HepG2 (cell line): Measurements from ENCODE around the gene ZFAND2A. TPM values are rescaled to one million over a fixed set of nuclear protein-coding genes. Genes with fewer than 3 reads are reported as not detected.

Experiments used
- AKAP8 ChIP-seq: sonication (generic); formaldehyde crosslinking; IDR thresholded peaks from 2 replicates; pipeline ENCODE4 v1.5.1; 2020; ENCODE audit warnings: mild to moderate bottlenecking, missing genetic modification reagents
- CREBL2 ChIP-seq: sonication (generic); formaldehyde crosslinking; IDR thresholded peaks from 2 replicates; pipeline ENCODE4 v1.8.1; 2023; ENCODE audit warnings: missing genetic modification reagents, mild to moderate bottlenecking, borderline replicate concordance
- ELF3 ChIP-seq: IDR thresholded peaks from 2 replicates; pipeline ENCODE4 v1.6.1; 2016; ENCODE audit warnings: missing genetic modification reagents, missing compliant biosample characterization
- GPN1 ChIP-seq: sonication (generic); formaldehyde crosslinking; IDR thresholded peaks from 2 replicates; pipeline ENCODE4 v1.5.1; 2020; ENCODE audit warnings: missing genetic modification reagents, borderline replicate concordance
- KDM2A ChIP-seq: sonication (generic); formaldehyde crosslinking; IDR thresholded peaks from 2 replicates; pipeline ENCODE4 v1.4.0; 2020; ENCODE audit warnings: low read depth, missing genetic modification reagents, borderline replicate concordance
- MTA1 ChIP-seq: sonication (generic); formaldehyde crosslinking; IDR thresholded peaks from 2 replicates; pipeline ENCODE4 v1.4.0; 2020; ENCODE audit warnings: missing genetic modification reagents, mild to moderate bottlenecking, borderline replicate concordance
- PHF21A ChIP-seq: sonication (generic); formaldehyde crosslinking; IDR thresholded peaks from 2 replicates; pipeline ENCODE4 v1.5.0; 2020; ENCODE audit warnings: mild to moderate bottlenecking, missing genetic modification reagents
- RFX3 ChIP-seq: IDR thresholded peaks from 2 replicates; pipeline ENCODE4 v1.6.1; 2016; ENCODE audit warnings: missing biosample characterization, missing genetic modification reagents
- SALL1 ChIP-seq: sonication (generic); formaldehyde crosslinking; IDR thresholded peaks from 2 replicates; pipeline ENCODE4 v1.8.0; 2022; ENCODE audit warnings: mild to moderate bottlenecking, missing genetic modification reagents
- SMARCE1 ChIP-seq: fragments of 450-650 bp; IDR thresholded peaks from 2 replicates; pipeline ENCODE4 v1.6.1; 2017; ENCODE audit warnings: borderline replicate concordance
- TEAD3 ChIP-seq: optimal IDR thresholded peaks from 2 replicates; pipeline ENCODE3; 2016; ENCODE audit warnings: borderline replicate concordance
- ZBTB20 ChIP-seq: sonication (generic); formaldehyde crosslinking; IDR thresholded peaks from 2 replicates; pipeline ENCODE4 v1.8.1; 2023; ENCODE audit warnings: missing genetic modification reagents, low read depth, mild to moderate bottlenecking, borderline replicate concordance
- ZNF383 ChIP-seq: sonication (generic); formaldehyde crosslinking; IDR thresholded peaks from 2 replicates; pipeline ENCODE4 v1.4.0; 2020; ENCODE audit warnings: missing genetic modification reagents, mild to moderate bottlenecking, borderline replicate concordance
- ZNF678 ChIP-seq: sonication (generic); formaldehyde crosslinking; IDR thresholded peaks from 2 replicates; pipeline ENCODE4 v1.4.0; 2020; ENCODE audit warnings: mild to moderate bottlenecking, missing genetic modification reagents
- ZNF703 ChIP-seq: sonication (generic); formaldehyde crosslinking; IDR thresholded peaks from 2 replicates; pipeline ENCODE4 v1.5.1; 2020; ENCODE audit warnings: missing genetic modification reagents, mild to moderate bottlenecking, moderate library complexity, borderline replicate concordance
- ZNF720 ChIP-seq: sonication (generic); formaldehyde crosslinking; IDR thresholded peaks from 2 replicates; pipeline ENCODE4 v1.4.0; 2020; ENCODE audit warnings: missing genetic modification reagents
- ZNF768 ChIP-seq: sonication (generic); formaldehyde crosslinking; IDR thresholded peaks from 2 replicates; pipeline ENCODE4 v1.4.0; 2020; ENCODE audit warnings: missing genetic modification reagents
- polyA plus RNA-seq, 8 experiments: library from polyadenylated mRNA; depleted of rRNA in 3 of 8; stranded (reverse) in 7 of 8; unstranded in 1 of 8; fragments of >200 nt; fragmentation: Illumina TruSeq in 4 of 8; extraction: Trizol in 4 of 8; gene quantifications; 2 replicates each; pipeline versions ENCODE4 v1.2.1 to v1.2.3, GENCODE V29; 2011 to 2016; ENCODE audit warnings: low read depth in 4 of 8, missing spikeins in 1 of 8, mixed read lengths in 1 of 8; ENCODE audit not compliant: insufficient read depth in 1 of 8
- total RNA-seq, 5 experiments: library from RNA; depleted of rRNA; stranded (reverse); fragments of >200 nt; fragmentation: Illumina TruSeq; extraction: Trizol; gene quantifications; 2 replicates each; pipeline ENCODE4 v1.2.3, GENCODE V29; 2016; ENCODE audit warnings: low read depth in 1 of 5
- TF ChIP-seq, protein P1 (sequence below): sonication (generic); formaldehyde crosslinking; IDR thresholded peaks from 2 replicates; pipeline ENCODE4 v1.5.0; 2020; ENCODE audit warnings: mild to moderate bottlenecking, missing genetic modification reagents, borderline replicate concordance
- TF ChIP-seq, protein P2 (sequence below): sonication (generic); formaldehyde crosslinking; IDR thresholded peaks from 2 replicates; pipeline ENCODE4 v1.4.0; 2020; ENCODE audit warnings: missing genetic modification reagents, borderline replicate concordance

Gene ZFAND2A
- total and polyA plus RNA-seq, 2 of the 13 experiments (the other 11 are each of a cell fraction or from before 2014, with no cell fraction given): 140 to 153 TPM

DNA sequence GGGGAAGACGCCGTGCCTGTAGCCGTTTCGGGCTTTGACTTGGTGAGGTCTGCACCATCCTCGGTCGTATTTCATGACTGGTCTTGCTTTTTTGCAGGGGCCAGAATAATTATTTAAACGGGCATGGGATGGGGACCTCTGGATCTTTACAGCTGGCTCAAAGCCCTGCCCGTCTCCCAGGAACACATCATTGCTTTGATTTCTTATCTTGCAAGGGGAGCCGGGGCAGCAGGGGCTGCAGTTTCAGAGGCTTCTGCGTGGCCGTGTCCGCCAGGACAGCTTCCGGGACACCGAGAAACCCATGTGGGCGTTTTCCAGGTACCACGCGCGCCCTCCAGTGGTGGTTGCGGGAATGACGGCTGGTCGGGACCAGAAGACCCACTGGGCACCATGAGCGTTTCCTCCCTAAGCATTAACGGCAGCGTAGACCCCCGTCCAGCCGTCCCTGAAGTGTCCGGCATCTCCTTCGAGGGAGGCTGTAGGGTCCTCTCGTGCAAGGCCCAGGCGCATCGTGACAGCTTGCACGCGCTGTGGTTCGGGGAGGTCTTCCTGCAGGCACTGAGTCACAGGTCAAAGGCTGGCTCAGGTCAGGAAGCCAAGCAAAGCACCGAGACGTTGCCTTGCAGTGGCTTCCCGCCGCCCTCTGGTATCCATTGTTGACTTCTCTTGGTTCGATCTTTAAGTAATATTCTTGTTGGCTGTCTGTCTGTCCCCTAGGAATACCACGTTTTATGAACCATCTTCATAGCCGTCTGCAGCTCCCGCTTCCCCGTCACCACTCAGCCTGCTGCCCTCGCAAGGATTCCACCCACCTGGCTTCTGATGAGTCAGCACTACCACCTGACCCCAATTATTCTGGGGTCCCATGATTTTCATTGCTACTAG, 16.2 kb upstream of the ZFAND2A start (continued):
- TF ChIP-seq TEAD3 (peak; percentile 14), KDM2A (peak; percentile 88), ELF3 (peak; percentile 86), SALL1 (CRISPR knock-in tag) (peak; percentile 84), AKAP8 (CRISPR knock-in tag) (no peak), ZNF678 (CRISPR knock-in tag) (no peak), ZNF703 (no peak), RFX3 (CRISPR knock-in tag) (no peak), ZBTB20 (CRISPR knock-in tag) (peak; percentile 77), PHF21A (peak; percentile 65; the same call in 1 of the 2 replicates), MTA1 (CRISPR knock-in tag) (peak; percentile 50; the same call in 1 of the 2 replicates), ZNF383 (no peak), ZNF768 (CRISPR knock-in tag) (no peak), GPN1 (no peak), CREBL2 (no peak), SMARCE1 (no peak), ZNF720 (CRISPR knock-in tag) (no peak; the same call in 1 of the 2 replicates)
- TF ChIP-seq, protein P1, sequence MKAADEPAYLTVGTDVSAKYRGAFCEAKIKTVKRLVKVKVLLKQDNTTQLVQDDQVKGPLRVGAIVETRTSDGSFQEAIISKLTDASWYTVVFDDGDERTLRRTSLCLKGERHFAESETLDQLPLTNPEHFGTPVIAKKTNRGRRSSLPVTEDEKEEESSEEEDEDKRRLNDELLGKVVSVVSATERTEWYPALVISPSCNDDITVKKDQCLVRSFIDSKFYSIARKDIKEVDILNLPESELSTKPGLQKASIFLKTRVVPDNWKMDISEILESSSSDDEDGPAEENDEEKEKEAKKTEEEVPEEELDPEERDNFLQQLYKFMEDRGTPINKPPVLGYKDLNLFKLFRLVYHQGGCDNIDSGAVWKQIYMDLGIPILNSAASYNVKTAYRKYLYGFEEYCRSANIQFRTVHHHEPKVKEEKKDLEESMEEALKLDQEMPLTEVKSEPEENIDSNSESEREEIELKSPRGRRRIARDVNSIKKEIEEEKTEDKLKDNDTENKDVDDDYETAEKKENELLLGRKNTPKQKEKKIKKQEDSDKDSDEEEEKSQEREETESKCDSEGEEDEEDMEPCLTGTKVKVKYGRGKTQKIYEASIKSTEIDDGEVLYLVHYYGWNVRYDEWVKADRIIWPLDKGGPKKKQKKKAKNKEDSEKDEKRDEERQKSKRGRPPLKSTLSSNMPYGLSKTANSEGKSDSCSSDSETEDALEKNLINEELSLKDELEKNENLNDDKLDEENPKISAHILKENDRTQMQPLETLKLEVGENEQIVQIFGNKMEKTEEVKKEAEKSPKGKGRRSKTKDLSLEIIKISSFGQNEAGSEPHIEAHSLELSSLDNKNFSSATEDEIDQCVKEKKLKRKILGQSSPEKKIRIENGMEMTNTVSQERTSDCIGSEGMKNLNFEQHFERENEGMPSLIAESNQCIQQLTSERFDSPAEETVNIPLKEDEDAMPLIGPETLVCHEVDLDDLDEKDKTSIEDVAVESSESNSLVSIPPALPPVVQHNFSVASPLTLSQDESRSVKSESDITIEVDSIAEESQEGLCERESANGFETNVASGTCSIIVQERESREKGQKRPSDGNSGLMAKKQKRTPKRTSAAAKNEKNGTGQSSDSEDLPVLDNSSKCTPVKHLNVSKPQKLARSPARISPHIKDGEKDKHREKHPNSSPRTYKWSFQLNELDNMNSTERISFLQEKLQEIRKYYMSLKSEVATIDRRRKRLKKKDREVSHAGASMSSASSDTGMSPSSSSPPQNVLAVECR: peak; percentile 60; the same call in 1 of the 2 replicates
- TF ChIP-seq, protein P2, sequence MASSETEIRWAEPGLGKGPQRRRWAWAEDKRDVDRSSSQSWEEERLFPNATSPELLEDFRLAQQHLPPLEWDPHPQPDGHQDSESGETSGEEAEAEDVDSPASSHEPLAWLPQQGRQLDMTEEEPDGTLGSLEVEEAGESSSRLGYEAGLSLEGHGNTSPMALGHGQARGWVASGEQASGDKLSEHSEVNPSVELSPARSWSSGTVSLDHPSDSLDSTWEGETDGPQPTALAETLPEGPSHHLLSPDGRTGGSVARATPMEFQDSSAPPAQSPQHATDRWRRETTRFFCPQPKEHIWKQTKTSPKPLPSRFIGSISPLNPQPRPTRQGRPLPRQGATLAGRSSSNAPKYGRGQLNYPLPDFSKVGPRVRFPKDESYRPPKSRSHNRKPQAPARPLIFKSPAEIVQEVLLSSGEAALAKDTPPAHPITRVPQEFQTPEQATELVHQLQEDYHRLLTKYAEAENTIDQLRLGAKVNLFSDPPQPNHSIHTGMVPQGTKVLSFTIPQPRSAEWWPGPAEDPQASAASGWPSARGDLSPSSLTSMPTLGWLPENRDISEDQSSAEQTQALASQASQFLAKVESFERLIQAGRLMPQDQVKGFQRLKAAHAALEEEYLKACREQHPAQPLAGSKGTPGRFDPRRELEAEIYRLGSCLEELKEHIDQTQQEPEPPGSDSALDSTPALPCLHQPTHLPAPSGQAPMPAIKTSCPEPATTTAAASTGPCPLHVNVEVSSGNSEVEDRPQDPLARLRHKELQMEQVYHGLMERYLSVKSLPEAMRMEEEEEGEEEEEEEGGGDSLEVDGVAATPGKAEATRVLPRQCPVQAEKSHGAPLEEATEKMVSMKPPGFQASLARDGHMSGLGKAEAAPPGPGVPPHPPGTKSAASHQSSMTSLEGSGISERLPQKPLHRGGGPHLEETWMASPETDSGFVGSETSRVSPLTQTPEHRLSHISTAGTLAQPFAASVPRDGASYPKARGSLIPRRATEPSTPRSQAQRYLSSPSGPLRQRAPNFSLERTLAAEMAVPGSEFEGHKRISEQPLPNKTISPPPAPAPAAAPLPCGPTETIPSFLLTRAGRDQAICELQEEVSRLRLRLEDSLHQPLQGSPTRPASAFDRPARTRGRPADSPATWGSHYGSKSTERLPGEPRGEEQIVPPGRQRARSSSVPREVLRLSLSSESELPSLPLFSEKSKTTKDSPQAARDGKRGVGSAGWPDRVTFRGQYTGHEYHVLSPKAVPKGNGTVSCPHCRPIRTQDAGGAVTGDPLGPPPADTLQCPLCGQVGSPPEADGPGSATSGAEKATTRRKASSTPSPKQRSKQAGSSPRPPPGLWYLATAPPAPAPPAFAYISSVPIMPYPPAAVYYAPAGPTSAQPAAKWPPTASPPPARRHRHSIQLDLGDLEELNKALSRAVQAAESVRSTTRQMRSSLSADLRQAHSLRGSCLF (CRISPR knock-in tag): no peak
